Skeletal muscle tissue (tissue), 4 donors: Measurements from ENCODE around the gene TMEM86A. TPM values are rescaled to one million over a fixed set of nuclear protein-coding genes. Genes with fewer than 3 reads are reported as not detected.

Source experiments
- H3K27ac ChIP-seq: one replicate; pipeline ENCODE4 v1.7.0; 2013; ENCODE audit warnings: mild to moderate bottlenecking, low read depth, low read length, inconsistent platforms
- H3K27me3 ChIP-seq, 3 donors: one replicate each; pipeline ENCODE4 v1.7.0; 2013; ENCODE audit warnings: low read length in 3 of 3; ENCODE audit not compliant: control insufficient read depth in 3 of 3, insufficient read depth in 3 of 3
- H3K36me3 ChIP-seq, 3 donors: one replicate each; pipeline ENCODE4 v1.7.0; 2013; ENCODE audit warnings: low read length in 3 of 3; ENCODE audit not compliant: control insufficient read depth in 3 of 3, insufficient read depth in 3 of 3
- H3K4me1 ChIP-seq, 3 donors: one replicate each; pipeline ENCODE4 v1.7.0; 2013; ENCODE audit warnings: low read length in 3 of 3, mild to moderate bottlenecking in 3 of 3; ENCODE audit not compliant: control insufficient read depth in 3 of 3, insufficient read depth in 3 of 3
- H3K4me3 ChIP-seq, 3 donors: one replicate each; pipeline ENCODE4 v1.7.0; 2013; ENCODE audit warnings: low read length in 3 of 3
- H3K9ac ChIP-seq, 3 donors: one replicate each; pipeline ENCODE4 v1.7.0; 2013; ENCODE audit warnings: low read length in 3 of 3, mild to moderate bottlenecking in 3 of 3, moderate library complexity in 2 of 3, low read depth in 1 of 3
- H3K9me3 ChIP-seq, 3 donors: one replicate each; pipeline ENCODE4 v1.7.0; 2013; ENCODE audit warnings: low read length in 3 of 3; ENCODE audit not compliant: control insufficient read depth in 3 of 3
- total RNA-seq: library from RNA; depleted of rRNA; stranded (reverse); fragments of >200 nt; gene quantifications from one replicate; pipeline ENCODE4 v1.2.3, GENCODE V29; 2014
- donor health status: Osteomylitis.

Gene TMEM86A
- total RNA-seq, 1 donor from 2014 or later, result 3.1 TPM

DNA sequence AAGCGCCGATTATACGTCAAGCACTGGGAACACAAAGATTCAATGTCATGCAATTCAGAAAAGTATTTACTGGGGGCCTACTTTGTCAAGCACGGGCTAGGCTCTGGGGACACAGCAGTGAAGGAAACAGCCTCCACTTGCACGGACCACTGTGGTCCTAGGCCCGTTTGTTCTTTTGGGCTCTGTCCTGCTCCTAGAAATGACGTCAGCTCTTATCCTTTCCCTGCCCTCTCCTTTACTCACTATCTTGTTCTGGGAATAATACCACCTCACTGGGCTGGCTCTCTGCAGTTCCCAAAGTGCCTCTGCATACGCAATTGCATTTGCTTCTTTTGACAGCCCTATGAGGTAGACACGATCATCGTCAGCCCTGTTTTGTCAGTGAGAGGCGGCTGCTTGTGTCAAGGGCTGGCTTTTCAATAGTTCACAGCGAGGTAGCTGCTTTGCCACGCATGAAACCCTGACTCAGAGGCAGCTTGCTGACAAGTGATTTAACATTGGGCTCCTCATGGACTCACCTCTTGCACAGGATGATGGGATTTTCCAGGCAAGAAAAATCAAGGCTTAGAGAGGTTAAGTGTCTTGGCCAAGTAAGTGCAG lies 50.3 kb downstream of the TMEM86A start:
- Histone ChIP-seq H3K27ac (no peak overlapping the region), H3K27me3 (peaks cover 0 to 9% (median 3%) of the 10 kb centered on the region in 3 donors), H3K4me3 (no peak overlapping the region), H3K9me3 (no peaks in the 10 kb centered on the region), H3K4me1 (no peaks in the 10 kb centered on the region), H3K36me3 (no peaks in the 10 kb centered on the region), H3K9ac (no peak overlapping the region)

DNA sequence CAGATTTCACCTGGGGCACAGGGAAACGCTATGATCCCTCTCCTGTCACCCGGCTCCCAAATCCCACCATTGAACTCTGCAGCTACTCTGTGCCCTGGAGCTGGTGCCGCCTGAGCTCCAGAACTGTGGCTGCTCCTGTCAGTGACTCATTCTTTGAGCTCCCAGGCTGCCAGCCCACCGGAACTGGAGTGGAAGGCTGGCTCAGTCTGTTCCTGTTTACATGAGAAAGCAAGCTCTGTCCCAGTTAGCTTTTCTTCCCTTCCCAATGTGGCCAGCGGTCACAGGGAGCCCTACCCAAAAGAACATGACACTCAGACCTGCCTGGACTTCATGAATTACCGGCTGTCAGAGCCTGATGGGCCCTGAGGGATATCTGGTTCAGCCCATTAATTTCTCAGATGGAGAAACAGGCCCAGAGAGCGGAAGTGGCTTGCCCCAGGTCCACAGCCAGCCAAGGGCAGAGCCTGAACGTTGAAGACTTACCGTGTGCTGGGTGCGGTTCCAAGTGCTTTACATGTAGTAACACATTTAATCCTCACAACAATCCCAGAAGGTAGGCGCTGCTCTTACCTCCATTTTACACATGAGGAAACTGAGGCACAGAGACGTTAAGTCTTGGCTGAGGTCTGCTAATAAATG lies 51.2 kb downstream of the TMEM86A start:
- Histone ChIP-seq H3K9me3 (no peaks in the 10 kb centered on the region), H3K9ac (no peak overlapping the region), H3K36me3 (no peaks in the 10 kb centered on the region), H3K4me1 (no peaks in the 10 kb centered on the region), H3K4me3 (no peak overlapping the region), H3K27ac (no peak overlapping the region), H3K27me3 (peaks cover 0 to 9% (median 3%) of the 10 kb centered on the region in 3 donors)

DNA sequence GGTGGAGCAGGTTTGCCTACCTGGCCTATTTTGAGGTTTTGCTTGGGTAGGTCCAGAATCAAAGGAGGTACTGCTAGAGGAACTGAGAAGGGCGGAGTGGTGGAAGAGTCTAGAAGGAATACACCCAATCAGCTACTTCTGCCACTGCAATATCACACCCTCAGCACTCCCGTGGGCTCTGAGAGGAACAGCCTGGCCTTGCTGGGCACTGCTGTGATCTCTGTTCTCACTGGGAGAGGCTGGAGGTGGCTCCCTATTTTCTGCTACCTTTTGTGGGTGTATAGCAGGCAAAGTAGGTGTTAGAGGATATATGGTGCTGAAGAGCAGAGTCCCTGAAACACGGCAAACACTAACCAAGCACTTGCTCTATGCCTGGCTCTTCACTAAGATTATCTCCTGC lies 52.4 kb downstream of the TMEM86A start:
- no peak overlapping the region for H3K4me3 ChIP-seq
- no peak overlapping the region for H3K9ac ChIP-seq
- no peaks in the 10 kb centered on the region for H3K36me3 ChIP-seq
- H3K9me3 ChIP-seq, result no peaks in the 10 kb centered on the region
- H3K27ac ChIP-seq, result no peak overlapping the region
- no peaks in the 10 kb centered on the region for H3K4me1 ChIP-seq
- peaks cover 0 to 9% (median 3%) of the 10 kb centered on the region in 3 donors for H3K27me3 ChIP-seq

DNA sequence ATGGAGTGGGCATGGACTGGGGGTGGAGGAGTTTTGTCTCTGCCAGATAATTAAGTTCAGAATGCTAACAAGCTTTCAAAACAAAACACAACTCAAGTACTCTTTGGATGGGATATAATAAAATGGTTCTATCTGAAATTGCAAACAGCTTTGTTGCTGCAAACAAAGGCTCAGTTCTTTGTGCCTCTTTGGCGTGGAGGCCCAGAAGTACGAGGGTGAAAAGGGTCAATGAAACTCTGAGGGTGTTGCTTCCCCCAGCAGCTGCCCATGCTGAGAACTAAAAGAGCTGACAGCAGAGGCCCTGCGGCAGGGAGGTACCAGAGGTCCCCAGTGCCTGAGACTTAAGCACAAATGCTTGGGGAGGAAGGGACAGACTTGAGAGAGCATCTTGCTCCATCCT lies 53.9 kb downstream of the TMEM86A start:
- Histone ChIP-seq H3K4me1 (no peaks in the 10 kb centered on the region), H3K27me3 (peaks cover 0 to 9% (median 3%) of the 10 kb centered on the region in 3 donors), H3K27ac (no peak overlapping the region), H3K4me3 (no peak overlapping the region), H3K9me3 (no peaks in the 10 kb centered on the region), H3K36me3 (no peaks in the 10 kb centered on the region), H3K9ac (no peak overlapping the region)

DNA sequence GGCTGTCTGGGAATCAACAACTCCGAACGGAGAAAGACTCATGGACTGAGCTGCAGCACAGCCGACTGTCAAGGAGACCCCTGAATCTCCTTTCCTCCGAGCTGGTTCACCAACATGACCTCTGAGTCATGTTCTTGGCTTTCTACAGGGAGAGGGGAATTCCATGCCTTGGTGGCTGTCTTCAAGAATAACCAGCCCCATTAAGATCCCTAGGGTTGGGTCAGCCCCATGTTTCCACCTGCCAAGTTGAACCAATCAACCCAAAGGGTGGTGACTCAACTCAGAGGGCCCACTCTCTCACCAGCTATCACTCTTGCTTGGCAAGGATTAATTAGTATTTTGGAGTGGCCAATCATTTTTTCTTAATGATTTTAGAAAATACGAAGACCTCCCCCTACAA lies 55.7 kb downstream of the TMEM86A start:
- no peak overlapping the region for H3K27ac ChIP-seq
- no peaks in the 10 kb centered on the region for H3K4me1 ChIP-seq

More for the DNA sequence above, 55.7 kb downstream of the TMEM86A start:
- Histone ChIP-seq H3K4me3 (no peak overlapping the region), H3K27me3 (peaks cover 0 to 9% (median 3%) of the 10 kb centered on the region in 3 donors), H3K9ac (no peak overlapping the region), H3K9me3 (no peaks in the 10 kb centered on the region), H3K36me3 (no peaks in the 10 kb centered on the region)

Other genes starting within 250 kb of the TMEM86A start
- not detected for gene LDHAL6A, start 242.9 kb upstream of the TMEM86A start, total RNA-seq
- 45.4 TPM for gene TSG101, start 171.8 kb upstream of the TMEM86A start, total RNA-seq
- 12.0 TPM for gene UEVLD, start 110.0 kb upstream of the TMEM86A start, total RNA-seq
- not detected for gene MISFA, start 99.0 kb upstream of the TMEM86A start, total RNA-seq
- 13.6 TPM for gene SPTY2D1, start 64.4 kb upstream of the TMEM86A start, total RNA-seq
- gene IGSF22, start 27.4 kb downstream of the TMEM86A start, total RNA-seq, result 7.3 TPM
- gene PTPN5, start 93.0 kb downstream of the TMEM86A start, total RNA-seq, result not detected
- gene MRGPRX1, start 240.6 kb downstream of the TMEM86A start, total RNA-seq, result not detected